Suprapubic skin (tissue), 4 donors: Measurements from ENCODE around the gene NOX3.

Experiments
- EP300 ChIP-seq: sonication (generic); formaldehyde crosslinking; IDR thresholded peaks from one replicate; pipeline ENCODE4 v1.6.1; 2017; ENCODE audit warnings: antibody characterized with exemption
- POLR2A ChIP-seq, 2 donors: fragments of 450-650 bp; IDR thresholded peaks; one replicate each; pipeline ENCODE4 v1.6.1; 2017; ENCODE audit warnings: antibody characterized with exemption in 2 of 2, mild to moderate bottlenecking in 2 of 2, moderate library complexity in 2 of 2
- POLR2AphosphoS5 ChIP-seq, 3 donors: sonication (generic); formaldehyde crosslinking; IDR thresholded peaks; one replicate each; pipeline ENCODE4 v1.6.1; 2017; ENCODE audit warnings: antibody characterized with exemption in 3 of 3
- TF ChIP-seq, protein P1 (sequence below), 2 donors: fragments of 200-600 bp in 1 of 2; fragments of 450-650 bp in 1 of 2; sonication (generic) in 1 of 2; IDR thresholded peaks; one replicate each; pipeline ENCODE4 v1.5.1; 2016 to 2019; ENCODE audit warnings: antibody characterized with exemption in 2 of 2, mild to moderate bottlenecking in 1 of 2, moderate library complexity in 1 of 2

DNA sequence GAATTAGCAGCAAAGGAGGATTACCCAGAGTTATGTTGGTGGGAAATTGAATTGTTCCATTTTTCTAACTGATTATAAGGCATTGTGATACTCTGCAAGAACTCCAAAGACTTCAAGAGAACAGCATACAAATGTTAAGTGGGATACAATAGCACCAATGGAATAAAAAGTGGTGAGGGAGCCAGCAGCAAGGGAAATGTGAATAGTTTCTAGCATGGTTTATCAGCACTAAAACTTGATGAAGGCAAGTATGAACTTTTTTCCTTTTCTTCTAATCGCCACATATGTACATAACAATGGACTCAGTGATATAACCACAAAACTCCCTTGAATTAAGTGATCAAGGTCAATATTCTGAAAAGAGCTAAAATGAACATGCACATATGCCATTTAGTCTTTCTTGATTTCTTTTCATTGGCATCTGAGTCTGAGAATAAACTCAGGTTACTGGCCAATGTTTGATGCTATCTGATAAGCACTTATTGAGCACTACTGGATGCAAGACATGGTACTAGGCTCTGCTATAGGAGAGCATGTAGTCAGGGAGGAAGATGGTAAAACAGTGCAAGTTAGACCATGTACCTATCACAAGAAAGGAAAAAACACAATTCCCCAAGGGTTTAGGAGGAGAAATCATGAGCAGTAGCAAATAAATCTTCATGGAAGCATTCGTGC lies 36.6 kb upstream of the NOX3 start:
- TF ChIP-seq, protein P1, sequence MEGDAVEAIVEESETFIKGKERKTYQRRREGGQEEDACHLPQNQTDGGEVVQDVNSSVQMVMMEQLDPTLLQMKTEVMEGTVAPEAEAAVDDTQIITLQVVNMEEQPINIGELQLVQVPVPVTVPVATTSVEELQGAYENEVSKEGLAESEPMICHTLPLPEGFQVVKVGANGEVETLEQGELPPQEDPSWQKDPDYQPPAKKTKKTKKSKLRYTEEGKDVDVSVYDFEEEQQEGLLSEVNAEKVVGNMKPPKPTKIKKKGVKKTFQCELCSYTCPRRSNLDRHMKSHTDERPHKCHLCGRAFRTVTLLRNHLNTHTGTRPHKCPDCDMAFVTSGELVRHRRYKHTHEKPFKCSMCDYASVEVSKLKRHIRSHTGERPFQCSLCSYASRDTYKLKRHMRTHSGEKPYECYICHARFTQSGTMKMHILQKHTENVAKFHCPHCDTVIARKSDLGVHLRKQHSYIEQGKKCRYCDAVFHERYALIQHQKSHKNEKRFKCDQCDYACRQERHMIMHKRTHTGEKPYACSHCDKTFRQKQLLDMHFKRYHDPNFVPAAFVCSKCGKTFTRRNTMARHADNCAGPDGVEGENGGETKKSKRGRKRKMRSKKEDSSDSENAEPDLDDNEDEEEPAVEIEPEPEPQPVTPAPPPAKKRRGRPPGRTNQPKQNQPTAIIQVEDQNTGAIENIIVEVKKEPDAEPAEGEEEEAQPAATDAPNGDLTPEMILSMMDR (IDR thresholded peaks at IDR 0.05): no peak
- no peak for TF ChIP-seq POLR2AphosphoS5 (IDR thresholded peaks at IDR 0.05)
- no peak for TF ChIP-seq POLR2A (IDR thresholded peaks at IDR 0.05)
- TF ChIP-seq EP300: no peak
